ENCODE results near the gene NOL9.

NOL9 gene

GRCh38 chr1:6491081-6491449 lies 63.2 kb downstream of the NOL9 start:
- Histone ChIP-seq H3K4ac (ENCODE audit: low read depth, low read length) (peak overlapping the region; percentile 84), H3K27me3 (ENCODE audit: insufficient read depth, low read length) (no peaks in the 10 kb centered on the region), H3K23ac (ENCODE audit: low read length) (no peak overlapping the region), H3K4me3 (ENCODE audit: low read depth, low read length) (peak overlapping the region; percentile 75), H3K9ac (ENCODE audit: low read length) (peak overlapping the region; percentile 78), H2AK5ac (ENCODE audit: low read length) (peak overlapping the region; percentile 17), H4K12ac (ENCODE audit: low read depth, low read length) (peak overlapping the region; percentile 76), H2BK12ac (ENCODE audit: low read length) (peak overlapping the region; percentile 69), H2AFZ (ENCODE audit: insufficient read depth, low read length, poor library complexity) (peak overlapping the region; percentile 77), H3K4me2 (ENCODE audit: low read length) (peak overlapping the region; percentile 91), H3K4me1 (ENCODE audit: control insufficient read depth in 1 of 2, insufficient read depth in 2 of 2, low read length in 2 of 2) (peaks cover 30 to 32% of the 10 kb centered on the region in 2 experiments), H3K18ac (ENCODE audit: low read length) (peak overlapping the region; percentile 83), H3K9me3 (ENCODE audit: insufficient read depth, low read depth, low read length) (peaks cover 2% of the 10 kb centered on the region), H4K91ac (ENCODE audit: low read depth, low read length) (peak overlapping the region; percentile 97), H3K79me1 (ENCODE audit: low read length) (peaks cover 27% of the 10 kb centered on the region), H2BK5ac (ENCODE audit: low read depth, low read length, poor library complexity) (peak overlapping the region; percentile 70), H4K8ac (ENCODE audit: low read depth, low read length) (peak overlapping the region; percentile 92), H3K14ac (ENCODE audit: low read length) (peak overlapping the region; percentile 83), H2BK120ac (ENCODE audit: insufficient read depth, low read length, poor library complexity) (peak overlapping the region; percentile 94), H3K79me2 (ENCODE audit: control insufficient read depth, insufficient read depth, low read length, poor library complexity) (peaks cover 12% of the 10 kb centered on the region), H3K36me3 (ENCODE audit: control insufficient read depth in 1 of 2, insufficient read depth in 2 of 2, low read length in 2 of 2) (peaks cover 14 to 16% of the 10 kb centered on the region in 2 experiments), H3K27ac (ENCODE audit: low read depth, low read length) (peak overlapping the region; percentile 94)
- no CpG with 5 or more reads among the region's 6 CpGs for WGBS (ENCODE audit: extremely low coverage, insufficient coverage, insufficient read length)
- DNase-seq: no peak

- H3K23ac ChIP-seq (ENCODE audit: low read length): no peak overlapping the region
- H2BK5ac ChIP-seq (ENCODE audit: low read depth, low read length, poor library complexity): peak overlapping the region; percentile 70
These were observed 63.9 kb downstream of the NOL9 start for GRCh38 chr1:6490181-6491080.

GRCh38 chr1:6489799-6490180 lies 64.5 kb downstream of the NOL9 start:
- peak overlapping the region; percentile 70 for H2BK5ac ChIP-seq (ENCODE audit: low read depth, low read length, poor library complexity)

More at GRCh38 chr1:6490181-6491080, 63.9 kb downstream of the NOL9 start:
- peak overlapping the region; percentile 82 for H2BK12ac ChIP-seq (ENCODE audit: low read length)
- H3K9ac ChIP-seq (ENCODE audit: low read length): peak overlapping the region; percentile 84
- H4K12ac ChIP-seq (ENCODE audit: low read depth, low read length): peak overlapping the region; percentile 68
- no CpG with 5 or more reads among the region's 70 CpGs for WGBS (ENCODE audit: extremely low coverage, insufficient coverage, insufficient read length)
- peaks cover 14 to 16% of the 10 kb centered on the region in 2 experiments for H3K36me3 ChIP-seq (ENCODE audit: control insufficient read depth in 1 of 2, insufficient read depth in 2 of 2, low read length in 2 of 2)
- H4K91ac ChIP-seq (ENCODE audit: low read depth, low read length): peak overlapping the region; percentile 97
- peaks cover 32% of the 10 kb centered on the region for H3K79me1 ChIP-seq (ENCODE audit: low read length)
- H3K4ac ChIP-seq (ENCODE audit: low read depth, low read length): peak overlapping the region; percentile 84
- peak overlapping the region; percentile 91 for H3K4me2 ChIP-seq (ENCODE audit: low read length)
- H3K4me3 ChIP-seq (ENCODE audit: low read depth, low read length): peak overlapping the region; percentile 75
- peak overlapping the region; percentile 83 for H3K18ac ChIP-seq (ENCODE audit: low read length)
- H3K79me2 ChIP-seq (ENCODE audit: control insufficient read depth, insufficient read depth, low read length, poor library complexity): peaks cover 12% of the 10 kb centered on the region
- H2AK5ac ChIP-seq (ENCODE audit: low read length): peak overlapping the region; percentile 78
- H2BK120ac ChIP-seq (ENCODE audit: insufficient read depth, low read length, poor library complexity): peak overlapping the region; percentile 94
- peak overlapping the region; percentile 83 for H3K14ac ChIP-seq (ENCODE audit: low read length)
- H3K27ac ChIP-seq (ENCODE audit: low read depth, low read length): peak overlapping the region; percentile 94
- H3K4me1 ChIP-seq (ENCODE audit: control insufficient read depth in 1 of 2, insufficient read depth in 2 of 2, low read length in 2 of 2): peaks cover 30 to 31% of the 10 kb centered on the region in 2 experiments
- H3K9me3 ChIP-seq (ENCODE audit: insufficient read depth, low read depth, low read length): peaks cover 2% of the 10 kb centered on the region
- peak overlapping the region; percentile 82 for H2AFZ ChIP-seq (ENCODE audit: insufficient read depth, low read length, poor library complexity)
- DNase-seq: peak; percentile 38 to 69
- no peaks in the 10 kb centered on the region for H3K27me3 ChIP-seq (ENCODE audit: insufficient read depth, low read length)
- peak overlapping the region; percentile 92 for H4K8ac ChIP-seq (ENCODE audit: low read depth, low read length)

GRCh38 chr1:6489383-6489765 lies 64.9 kb downstream of the NOL9 start:
- no CpG with 5 or more reads among the region's 9 CpGs for WGBS (ENCODE audit: extremely low coverage, insufficient coverage, insufficient read length)
- H3K79me1 ChIP-seq (ENCODE audit: low read length): peaks cover 39% of the 10 kb centered on the region
- peak overlapping the region; percentile 91 for H3K4me2 ChIP-seq (ENCODE audit: low read length)
- H3K9ac ChIP-seq (ENCODE audit: low read length): no peak overlapping the region
- peaks cover 18% of the 10 kb centered on the region for H3K79me2 ChIP-seq (ENCODE audit: control insufficient read depth, insufficient read depth, low read length, poor library complexity)
- H2AK5ac ChIP-seq (ENCODE audit: low read length): peak overlapping the region; percentile 15
- H2BK12ac ChIP-seq (ENCODE audit: low read length): peak overlapping the region; percentile 17
- no peak overlapping the region for H3K23ac ChIP-seq (ENCODE audit: low read length)
- H3K18ac ChIP-seq (ENCODE audit: low read length): peak overlapping the region; percentile 42
- H3K36me3 ChIP-seq (ENCODE audit: control insufficient read depth in 1 of 2, insufficient read depth in 2 of 2, low read length in 2 of 2): peaks cover 11 to 14% of the 10 kb centered on the region in 2 experiments
- no peaks in the 10 kb centered on the region for H3K27me3 ChIP-seq (ENCODE audit: insufficient read depth, low read length)
- H3K4me3 ChIP-seq (ENCODE audit: low read depth, low read length): no peak overlapping the region
- H2AFZ ChIP-seq (ENCODE audit: insufficient read depth, low read length, poor library complexity): no peak overlapping the region
- no peak overlapping the region for H4K12ac ChIP-seq (ENCODE audit: low read depth, low read length)
- H2BK120ac ChIP-seq (ENCODE audit: insufficient read depth, low read length, poor library complexity): peak overlapping the region; percentile 19
- H3K9me3 ChIP-seq (ENCODE audit: insufficient read depth, low read depth, low read length): peaks cover 2% of the 10 kb centered on the region
- peaks cover 33 to 35% of the 10 kb centered on the region in 2 experiments for H3K4me1 ChIP-seq (ENCODE audit: control insufficient read depth in 1 of 2, insufficient read depth in 2 of 2, low read length in 2 of 2)
- peak overlapping the region; percentile 21 for H4K8ac ChIP-seq (ENCODE audit: low read depth, low read length)
- peak overlapping the region; percentile 26 for H3K14ac ChIP-seq (ENCODE audit: low read length)
- H2BK5ac ChIP-seq (ENCODE audit: low read depth, low read length, poor library complexity): no peak overlapping the region
- no peak overlapping the region for H3K27ac ChIP-seq (ENCODE audit: low read depth, low read length)
- H3K4ac ChIP-seq (ENCODE audit: low read depth, low read length): peak overlapping the region; percentile 3
- peak overlapping the region; percentile 25 for H4K91ac ChIP-seq (ENCODE audit: low read depth, low read length)
- DNase-seq: no peak

More at GRCh38 chr1:6489799-6490180, 64.5 kb downstream of the NOL9 start:
- whole genome bisulfite sequencing (ENCODE audit: extremely low coverage, insufficient coverage, insufficient read length): no CpG with 5 or more reads among the region's 21 CpGs
- Histone ChIP-seq H2BK12ac (ENCODE audit: low read length) (peak overlapping the region; percentile 17), H3K79me1 (ENCODE audit: low read length) (peaks cover 37% of the 10 kb centered on the region), H3K4me3 (ENCODE audit: low read depth, low read length) (peak overlapping the region; percentile 75), H2AK5ac (ENCODE audit: low read length) (peak overlapping the region; percentile 78), H3K4ac (ENCODE audit: low read depth, low read length) (peak overlapping the region; percentile 84), H3K23ac (ENCODE audit: low read length) (no peak overlapping the region), H4K8ac (ENCODE audit: low read depth, low read length) (peak overlapping the region; percentile 92), H2BK120ac (ENCODE audit: insufficient read depth, low read length, poor library complexity) (peak overlapping the region; percentile 94), H3K18ac (ENCODE audit: low read length) (peak overlapping the region; percentile 83), H3K27ac (ENCODE audit: low read depth, low read length) (peak overlapping the region; percentile 94), H3K9me3 (ENCODE audit: insufficient read depth, low read depth, low read length) (peaks cover 2% of the 10 kb centered on the region), H3K79me2 (ENCODE audit: control insufficient read depth, insufficient read depth, low read length, poor library complexity) (peaks cover 17% of the 10 kb centered on the region), H3K36me3 (ENCODE audit: control insufficient read depth in 1 of 2, insufficient read depth in 2 of 2, low read length in 2 of 2) (peaks cover 14 to 15% of the 10 kb centered on the region in 2 experiments), H4K91ac (ENCODE audit: low read depth, low read length) (peak overlapping the region; percentile 97), H3K4me2 (ENCODE audit: low read length) (peak overlapping the region; percentile 91), H2AFZ (ENCODE audit: insufficient read depth, low read length, poor library complexity) (peak overlapping the region; percentile 82), H3K27me3 (ENCODE audit: insufficient read depth, low read length) (no peaks in the 10 kb centered on the region), H3K4me1 (ENCODE audit: control insufficient read depth in 1 of 2, insufficient read depth in 2 of 2, low read length in 2 of 2) (peaks cover 30 to 32% of the 10 kb centered on the region in 2 experiments), H3K14ac (ENCODE audit: low read length) (peak overlapping the region; percentile 83), H4K12ac (ENCODE audit: low read depth, low read length) (peak overlapping the region; percentile 68), H3K9ac (ENCODE audit: low read length) (peak overlapping the region; percentile 84)
- peak; percentile 70 to 82 for DNase-seq

All from trophoblast cell (in vitro differentiated cells and primary cell).